Neural crest cell (in vitro differentiated cells): ENCODE data around the gene RASSF7. TPM values are rescaled to one million over a fixed set of nuclear protein-coding genes. Genes with fewer than 3 reads are reported as not detected.
"Not testable (repeated sequence)": the region's sequence is repeated elsewhere in the genome, so short reads cannot be mapped to it uniquely, and the experiment has no call there.

ENCODE experiments used
- DNase-seq: peaks from one replicate; pipeline ENCODE4 v3.0.0; 2021; ENCODE audit warnings: low read depth, mixed read lengths, low spot score
- H3K27ac Mint-ChIP-seq: one replicate; pipeline ENCODE4 v1.8.0; 2021; ENCODE audit warnings: mild to moderate bottlenecking, mixed read lengths; ENCODE audit not compliant: unreplicated experiment
- H3K27me3 Mint-ChIP-seq: 2 replicates; pipeline ENCODE4 v1.8.0; 2021; ENCODE audit warnings: low read depth, mild to moderate bottlenecking, mixed read lengths
- H3K36me3 Mint-ChIP-seq: 2 replicates; pipeline ENCODE4 v1.8.0; 2021; ENCODE audit warnings: low read depth, mild to moderate bottlenecking, mixed read lengths
- H3K4me1 Mint-ChIP-seq: 2 replicates; pipeline ENCODE4 v1.8.0; 2021; ENCODE audit warnings: mixed read lengths
- H3K4me3 Mint-ChIP-seq: one replicate; pipeline ENCODE4 v1.8.0; 2021; ENCODE audit warnings: mild to moderate bottlenecking, mixed read lengths
- H3K9me3 Mint-ChIP-seq: 2 replicates; pipeline ENCODE4 v1.8.0; 2021; ENCODE audit warnings: mixed read lengths
- CTCF ChIP-seq: fragments of 200-600 bp; sonication (generic); conservative IDR thresholded peaks from 2 replicates; pipeline ENCODE4 v1.5.0; 2021; ENCODE audit warnings: antibody characterized with exemption, mild to moderate bottlenecking
- long read RNA-seq: library from polyadenylated mRNA; unstranded; transcript quantifications from one replicate; pipeline ENCODE4 v2.0.0, GENCODE V29; 2020
- total RNA-seq: library from RNA; stranded (reverse); gene quantifications from 2 replicates; pipeline ENCODE4 v1.2.1, GENCODE V29; 2021

Gene RASSF7
- total RNA-seq, result 7.3 and 7.4 TPM in 2 replicates
- long read RNA-seq, partial matches to known transcripts, result 0 of 2 reads
- long read RNA-seq, other reads (novel, unspliced or antisense), result 0 of 2 reads

DNA sequence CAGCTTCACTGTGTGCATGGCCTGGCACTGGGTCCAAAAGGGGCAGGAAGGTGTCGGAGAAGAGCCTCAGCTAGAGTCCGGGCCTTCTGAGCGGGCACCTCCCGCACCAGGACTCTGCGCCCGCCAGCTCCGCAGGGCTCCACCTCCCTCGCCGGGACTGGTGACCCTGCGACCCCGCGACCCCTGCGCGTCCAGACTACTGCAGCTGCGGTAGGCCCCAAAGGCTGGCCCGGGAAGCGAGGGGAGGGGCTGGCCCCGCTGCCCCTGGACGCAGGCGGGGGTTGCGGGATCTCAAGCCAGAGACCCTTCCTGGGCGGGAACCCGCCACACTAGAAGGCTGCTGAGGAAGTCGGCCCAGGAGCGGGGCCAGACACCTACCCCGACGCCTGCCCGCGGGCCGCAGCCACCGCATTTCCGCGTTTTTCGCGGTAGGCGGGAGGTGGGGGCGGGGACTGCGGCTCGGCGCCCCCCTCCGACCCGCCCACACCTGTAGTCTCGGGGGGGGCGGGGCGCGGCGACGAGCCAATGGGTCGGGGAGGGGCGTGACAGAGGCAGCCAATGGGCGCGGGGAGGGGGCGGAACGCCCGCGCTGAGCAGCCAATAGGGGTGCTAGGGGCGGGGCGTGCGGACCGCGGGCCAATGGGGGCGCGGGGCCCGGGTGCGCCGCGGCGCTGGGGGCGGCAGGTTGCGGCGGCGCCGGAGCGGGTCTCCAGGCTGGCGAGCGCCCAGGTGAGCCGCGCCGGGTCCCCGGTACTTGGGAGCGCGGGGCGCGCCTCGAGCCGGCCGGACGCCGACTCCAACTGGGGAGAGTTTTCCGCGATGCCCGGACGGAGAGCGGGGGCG lies at the start of gene RASSF7, which contains the start of gene LMNTD2:
Gene RASSF7 (plus strand): TSS at position 666 of the 843 bp plus-strand sequence. CDS start 799 bp downstream, outside the sequence.
Gene LMNTD2 (minus strand): TSS at position 434 of the 843 bp plus-strand sequence. CDS start 22 bp downstream, at position 412.
- H3K4me3 Mint-ChIP-seq, result peak within 1 kb of the TSS; percentile 88
- no peak within 1 kb of the TSS for H3K27ac Mint-ChIP-seq
- peaks cover 5% of the 10 kb centered on the region for H3K4me1 Mint-ChIP-seq
- no peaks in the 10 kb centered on the region for H3K36me3 Mint-ChIP-seq
- peaks cover 44% of the 10 kb centered on the region for H3K27me3 Mint-ChIP-seq
- no peak for TF ChIP-seq CTCF
- DNase-seq, result peak; percentile 94
- H3K9me3 Mint-ChIP-seq, result no peaks in the 10 kb centered on the region

DNA sequence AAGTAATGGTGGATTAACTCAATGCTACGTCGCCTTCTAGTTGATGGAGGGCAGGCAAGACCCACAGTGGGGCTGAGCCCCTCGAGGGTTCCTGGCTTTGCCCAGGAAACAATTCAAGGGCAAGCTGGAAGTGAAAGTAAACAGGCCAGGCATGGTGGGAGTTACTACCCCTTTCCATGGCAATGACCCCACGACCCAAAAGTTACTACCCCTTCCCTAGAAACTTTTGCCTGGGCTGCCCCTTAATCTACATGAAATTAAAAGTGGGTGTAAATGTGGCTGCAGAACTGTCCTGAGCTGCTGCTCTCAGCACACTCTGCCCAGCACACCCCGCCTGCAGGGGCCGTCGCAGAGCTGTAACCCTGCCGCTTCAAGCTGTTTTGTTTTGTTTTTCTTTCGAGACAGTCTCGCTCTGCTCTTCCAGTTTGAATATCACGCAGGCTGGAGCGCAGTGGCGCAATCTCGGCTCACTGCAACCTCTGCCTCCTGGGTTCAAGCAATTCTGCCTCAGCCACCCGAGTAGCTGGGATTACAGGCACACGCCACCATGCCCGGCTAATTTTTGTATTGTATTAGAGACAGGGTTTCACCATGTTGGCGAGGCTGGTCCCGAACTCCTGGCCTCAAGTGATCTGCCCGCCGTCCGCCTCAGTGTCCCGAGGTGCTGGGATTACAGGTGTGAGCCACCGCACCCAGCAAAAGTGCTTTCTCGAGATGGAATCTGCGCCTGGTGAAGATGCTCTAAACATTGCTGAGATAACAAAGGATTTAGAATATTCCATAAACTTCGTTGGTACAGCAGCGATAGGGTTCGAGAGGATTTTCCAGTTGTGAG lies 47.8 kb upstream of the RASSF7 start:
- Mint-ChIP-seq H3K27me3 (no peaks in the 10 kb centered on the region), H3K4me1 (peaks cover 7% of the 10 kb centered on the region), H3K27ac (no peak overlapping the region), H3K4me3 (peak overlapping the region; percentile 66), H3K9me3 (peaks cover 3% of the 10 kb centered on the region), H3K36me3 (peaks cover 30% of the 10 kb centered on the region)
- TF ChIP-seq CTCF, result no peak
- no peak for DNase-seq

DNA sequence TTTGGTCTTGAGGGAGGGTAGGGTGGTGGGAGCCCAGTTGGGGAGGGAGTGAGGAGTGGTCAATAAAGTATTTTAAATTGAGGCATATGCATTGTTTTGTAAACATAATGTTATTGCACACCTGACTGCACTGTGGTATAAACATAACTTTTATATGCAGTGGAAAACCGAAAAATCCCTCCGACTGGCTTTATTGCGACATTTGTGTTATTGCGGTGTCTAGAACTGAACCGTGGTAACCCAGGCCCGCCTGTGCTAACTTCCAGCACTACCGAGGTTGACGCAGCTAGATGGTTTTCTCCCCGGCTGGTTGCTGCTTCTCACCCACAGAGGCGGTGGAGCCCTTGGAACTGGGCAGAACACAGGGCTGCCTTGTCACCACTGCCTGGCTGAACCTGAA lies 46.2 kb upstream of the RASSF7 start:
- no peak for TF ChIP-seq CTCF
- Mint-ChIP-seq H3K9me3 (peaks cover 3% of the 10 kb centered on the region), H3K4me3 (peak overlapping the region; percentile 18), H3K27ac (no peak overlapping the region), H3K4me1 (peaks cover 7% of the 10 kb centered on the region), H3K36me3 (peaks cover 33% of the 10 kb centered on the region), H3K27me3 (no peaks in the 10 kb centered on the region)
- DNase-seq, result no peak

GRCh38 chr11:515131-515530 lies 45.6 kb upstream of the RASSF7 start:
- peaks cover 4% of the 10 kb centered on the region for H3K4me1 Mint-ChIP-seq
- H3K27me3 Mint-ChIP-seq, result no peaks in the 10 kb centered on the region
- H3K9me3 Mint-ChIP-seq, result peaks cover 3% of the 10 kb centered on the region
- H3K27ac Mint-ChIP-seq, result no peak overlapping the region
- TF ChIP-seq CTCF, result no peak
- H3K36me3 Mint-ChIP-seq, result peaks cover 28% of the 10 kb centered on the region
- peak overlapping the region; percentile 18 for H3K4me3 Mint-ChIP-seq
- no peak for DNase-seq

GRCh38 chr11:516400-516799 lies 44.4 kb upstream of the RASSF7 start:
- H3K4me1 Mint-ChIP-seq, result peaks cover 4% of the 10 kb centered on the region
- H3K9me3 Mint-ChIP-seq, result peaks cover 3% of the 10 kb centered on the region
- DNase-seq, result no peak
- no peaks in the 10 kb centered on the region for H3K27me3 Mint-ChIP-seq
- H3K27ac Mint-ChIP-seq, result no peak overlapping the region
- peaks cover 36% of the 10 kb centered on the region for H3K36me3 Mint-ChIP-seq
- no peak overlapping the region for H3K4me3 Mint-ChIP-seq
- no peak for TF ChIP-seq CTCF

GRCh38 chr11:516918-517685 lies 43.7 kb upstream of the RASSF7 start:
- not testable (repeated sequence) for DNase-seq, H3K27me3 Mint-ChIP-seq, H3K4me3 Mint-ChIP-seq, H3K4me1 Mint-ChIP-seq, H3K27ac Mint-ChIP-seq, H3K9me3 Mint-ChIP-seq
- peaks cover 33% of the 10 kb centered on the region for H3K36me3 Mint-ChIP-seq
